ENCODE data around the gene NDE1. TPM values are rescaled to one million over a fixed set of nuclear protein-coding genes. Genes with fewer than 3 reads are reported as not detected.

Gene NDE1
- total and polyA plus RNA-seq, 9 of the 15 experiments (the other 6 are each of a cell fraction or from before 2014, with no cell fraction given) = 3.1 to 59.9 (median 30.0) TPM

- TF ChIP-seq MGA (IDR thresholded peaks at IDR 0.05) = peak; percentile 36; the same call in 1 of the 2 replicates
- no peak for TF ChIP-seq CEBPG (CRISPR knock-in tag; IDR thresholded peaks at IDR 0.05)
- 0 out of 4 replicates have a peak, but pooled peaks of 1 of the 2 experiments have one; percentile 53 for TF ChIP-seq CEBPG (tag; conservative IDR thresholded peaks at IDR 0.05 in 1 of 2, IDR thresholded peaks at IDR 0.05 in 1 of 2)
- no peak for TF ChIP-seq ARHGAP35 (IDR thresholded peaks at IDR 0.05; ENCODE audit: partially characterized antibody)
- no peak for TF ChIP-seq NCOA2 (IDR thresholded peaks at IDR 0.05; ENCODE audit: partially characterized antibody in 2 of 2)
- no peak for TF ChIP-seq CCAR2 (IDR thresholded peaks at IDR 0.05; ENCODE audit: low read depth, low read length)
- no peak for TF ChIP-seq DNMT1 (IDR thresholded peaks at IDR 0.05)
- no peak for TF ChIP-seq NELFE (IDR thresholded peaks at IDR 0.05; ENCODE audit: insufficient read depth, insufficient read length)
- no peak for TF ChIP-seq NR4A1 (CRISPR knock-in tag; IDR thresholded peaks at IDR 0.05)
- TF ChIP-seq NR4A1 (tag; IDR thresholded peaks at IDR 0.05) = 0 out of 2 replicates have a peak, but pooled peaks have one; percentile 21
- peak; percentile 94 for TF ChIP-seq ZFP36 (IDR thresholded peaks at IDR 0.05; ENCODE audit: low read depth, low read length, partially characterized antibody)
- TF ChIP-seq FOXP1 (CRISPR knock-in tag; IDR thresholded peaks at IDR 0.05) = 0 out of 2 replicates have a peak, but pooled peaks have one; percentile 30
Observed at GRCh38 chr16:15641753-15642556, 8.1 kb upstream of the NDE1 start (continued).
